VCaP (cell line): ENCODE measurements around the gene KRTAP10-9.
A peak's percentile ranks its signal among the peaks of the same experiment; 100 is the strongest.

Experiments used
- H3K27ac ChIP-seq: fragments of 450-650 bp; 2 replicates; pipeline ENCODE4 v1.5.1; 2017
- TF ChIP-seq, protein P1 (sequence below): fragments of 450-650 bp; conservative IDR thresholded peaks from 2 replicates; pipeline ENCODE4 v1.5.1; 2017; ENCODE audit warnings: mild to moderate bottlenecking, moderate library complexity

The KRTAP10-9 gene

DNA sequence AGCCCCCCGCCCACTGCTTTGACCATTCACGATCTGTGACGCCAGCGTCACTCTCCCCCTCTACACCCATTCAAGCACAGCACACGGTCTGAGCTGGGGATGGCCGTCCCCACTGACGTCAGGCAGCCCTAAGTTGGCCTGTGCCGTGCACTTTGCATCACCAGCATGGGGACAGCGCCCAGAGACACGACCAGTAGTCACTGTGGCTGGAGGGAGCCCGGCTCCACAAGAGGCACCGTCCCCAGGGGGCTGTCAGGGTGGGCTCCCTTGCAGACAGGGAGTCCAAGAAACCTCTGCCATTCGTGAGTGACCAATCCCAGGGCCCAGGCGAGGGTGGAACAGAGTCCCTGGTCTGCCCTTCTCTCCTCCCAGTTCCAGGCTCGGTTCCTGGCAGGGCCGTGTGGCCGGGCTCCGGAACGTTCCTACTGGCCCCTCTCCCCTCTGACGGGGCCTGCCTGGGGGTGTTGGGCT is 12.7 kb upstream of the KRTAP10-9 start:
- H3K27ac ChIP-seq = no peak overlapping the region

DNA sequence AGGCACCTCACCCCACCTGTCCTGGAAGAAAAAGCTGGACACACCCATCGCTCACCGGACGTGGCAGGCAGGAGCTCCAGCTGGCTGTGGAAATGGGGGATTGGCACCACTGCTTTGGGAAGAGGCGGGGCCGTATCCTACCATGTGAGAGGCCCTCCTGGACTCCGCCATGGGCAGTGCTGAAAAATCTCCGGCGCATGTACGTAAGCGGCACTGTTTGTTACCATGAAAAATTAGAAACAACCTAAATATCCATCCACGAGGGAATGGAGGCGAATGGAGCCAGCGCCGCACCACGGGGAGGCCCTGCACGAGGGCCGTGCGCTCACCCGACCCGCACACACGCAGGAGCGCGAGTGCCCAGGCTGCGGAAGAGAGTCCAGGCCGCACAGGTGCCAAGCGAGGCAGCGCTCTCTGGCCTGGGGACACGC is 11.9 kb upstream of the KRTAP10-9 start:
- TF ChIP-seq, protein P1, sequence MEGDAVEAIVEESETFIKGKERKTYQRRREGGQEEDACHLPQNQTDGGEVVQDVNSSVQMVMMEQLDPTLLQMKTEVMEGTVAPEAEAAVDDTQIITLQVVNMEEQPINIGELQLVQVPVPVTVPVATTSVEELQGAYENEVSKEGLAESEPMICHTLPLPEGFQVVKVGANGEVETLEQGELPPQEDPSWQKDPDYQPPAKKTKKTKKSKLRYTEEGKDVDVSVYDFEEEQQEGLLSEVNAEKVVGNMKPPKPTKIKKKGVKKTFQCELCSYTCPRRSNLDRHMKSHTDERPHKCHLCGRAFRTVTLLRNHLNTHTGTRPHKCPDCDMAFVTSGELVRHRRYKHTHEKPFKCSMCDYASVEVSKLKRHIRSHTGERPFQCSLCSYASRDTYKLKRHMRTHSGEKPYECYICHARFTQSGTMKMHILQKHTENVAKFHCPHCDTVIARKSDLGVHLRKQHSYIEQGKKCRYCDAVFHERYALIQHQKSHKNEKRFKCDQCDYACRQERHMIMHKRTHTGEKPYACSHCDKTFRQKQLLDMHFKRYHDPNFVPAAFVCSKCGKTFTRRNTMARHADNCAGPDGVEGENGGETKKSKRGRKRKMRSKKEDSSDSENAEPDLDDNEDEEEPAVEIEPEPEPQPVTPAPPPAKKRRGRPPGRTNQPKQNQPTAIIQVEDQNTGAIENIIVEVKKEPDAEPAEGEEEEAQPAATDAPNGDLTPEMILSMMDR = no peak
- no peak overlapping the region for H3K27ac ChIP-seq

More for the DNA sequence above, 12.7 kb upstream of the KRTAP10-9 start:
- TF ChIP-seq, protein P1 = no peak

DNA sequence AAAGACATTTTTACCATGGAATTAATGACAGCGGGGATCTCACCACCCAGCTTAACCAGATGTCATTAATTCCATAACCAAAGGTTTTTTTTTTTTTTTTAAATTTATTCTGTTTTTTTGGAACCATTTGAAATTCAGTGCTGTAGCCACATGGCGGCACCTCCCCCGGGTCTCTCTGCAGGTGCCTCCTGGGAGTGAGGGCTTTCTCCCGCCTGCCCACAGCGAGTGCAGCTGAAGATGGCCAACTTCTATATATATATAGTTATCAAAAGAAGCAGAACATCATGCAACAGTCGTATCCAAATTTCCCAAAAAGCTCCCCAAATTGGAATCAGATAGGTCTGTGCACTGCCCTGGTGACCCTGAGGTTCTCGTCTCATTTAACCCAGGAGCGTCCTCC is 11.4 kb upstream of the KRTAP10-9 start:
- H3K27ac ChIP-seq = no peak overlapping the region
- TF ChIP-seq, protein P1 = no peak

DNA sequence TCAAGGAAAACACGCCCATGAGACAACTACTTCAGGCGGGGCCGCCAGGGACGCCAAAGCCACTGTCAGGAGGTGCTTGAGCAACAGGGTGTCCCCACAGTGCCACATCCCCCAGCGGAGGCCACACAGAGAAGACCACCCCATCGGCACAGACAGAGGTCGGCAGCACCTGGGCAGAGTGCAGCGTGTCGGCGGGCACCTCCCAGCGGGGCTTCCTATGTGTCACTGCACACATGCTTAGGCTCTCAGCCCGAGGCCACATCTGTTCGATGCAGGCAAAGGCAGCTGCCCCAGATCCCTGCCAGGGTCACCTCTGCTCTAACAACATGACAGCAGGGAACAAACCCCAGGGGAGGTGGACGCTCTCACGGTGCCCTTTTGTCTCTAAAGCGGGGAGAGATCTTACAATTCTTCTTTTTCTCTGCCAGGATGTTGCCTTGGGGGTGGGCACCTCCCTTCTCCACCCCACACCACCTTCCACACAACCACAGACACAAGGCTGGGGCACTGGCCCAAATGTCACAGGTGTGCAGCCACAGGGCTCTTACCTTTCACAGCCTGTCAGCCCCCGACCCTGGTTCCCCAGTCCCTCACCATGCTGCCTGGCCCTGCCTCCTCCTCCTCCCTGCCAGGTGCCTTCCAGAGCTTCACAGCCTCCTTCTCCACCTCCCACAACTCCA is 10.8 kb upstream of the KRTAP10-9 start:
- H3K27ac ChIP-seq = no peak overlapping the region
- TF ChIP-seq, protein P1 = no peak

DNA sequence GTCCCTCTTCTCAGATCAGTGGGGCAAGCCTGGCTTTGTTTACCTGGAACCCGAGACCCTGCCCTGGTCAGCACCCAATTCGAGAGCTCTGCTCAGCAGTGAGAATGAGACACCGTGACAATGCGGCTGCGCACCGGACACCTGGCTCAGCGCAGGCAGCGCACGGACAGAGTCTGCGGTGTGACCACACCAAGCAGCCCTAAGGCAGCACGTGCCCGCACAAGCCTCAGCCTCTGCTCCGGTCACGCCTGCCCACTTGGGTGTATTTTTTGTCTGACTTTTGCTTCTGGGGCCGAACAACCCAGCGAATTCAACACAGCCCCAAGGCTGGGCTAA is 10.3 kb upstream of the KRTAP10-9 start:
- TF ChIP-seq, protein P1 = no peak
- no peak overlapping the region for H3K27ac ChIP-seq

DNA sequence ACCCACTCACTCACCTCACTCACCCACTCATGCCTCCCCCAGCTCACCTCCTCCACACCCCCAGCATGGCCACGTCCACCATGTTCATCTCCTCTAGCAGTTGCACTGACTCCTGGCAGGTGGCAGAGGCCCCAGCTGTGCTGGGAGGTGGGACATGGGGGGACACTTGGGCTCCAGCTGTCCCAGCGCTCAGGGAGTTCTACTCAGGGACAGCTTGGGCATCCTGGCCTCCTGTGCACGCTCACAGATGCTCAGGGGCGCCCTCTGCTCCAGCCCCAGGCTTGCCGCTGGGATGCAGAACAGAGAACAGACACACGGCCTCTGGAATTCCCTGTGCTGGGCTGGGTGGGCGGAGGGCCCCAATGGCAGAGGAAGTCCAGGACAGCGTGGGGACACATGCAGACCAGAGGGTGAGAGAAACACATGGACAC is 9.8 kb upstream of the KRTAP10-9 start:
- TF ChIP-seq, protein P1 = no peak

DNA sequence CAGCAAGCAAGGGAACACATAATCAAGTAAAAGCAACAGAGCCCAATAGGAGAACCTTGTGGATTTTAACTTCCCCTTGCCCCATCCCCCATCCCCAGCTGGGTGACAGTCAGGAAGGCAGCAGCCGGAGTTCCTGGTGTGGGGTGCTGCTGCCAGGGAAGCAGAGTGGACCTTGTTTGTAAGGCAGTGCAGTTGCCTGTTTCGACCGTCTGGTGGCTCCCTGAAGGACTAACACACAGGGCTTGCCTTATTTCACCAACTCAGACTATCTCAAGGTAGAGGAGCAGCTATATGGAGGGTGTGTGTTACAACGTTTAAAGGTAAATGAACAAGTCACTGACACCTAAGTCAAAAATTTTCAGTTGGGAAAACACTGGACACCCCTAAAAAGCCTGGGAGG is 8.4 kb upstream of the KRTAP10-9 start:
- no peak overlapping the region for H3K27ac ChIP-seq
- TF ChIP-seq, protein P1 = peak; percentile 85

More for the DNA sequence above, 9.8 kb upstream of the KRTAP10-9 start:
- no peak overlapping the region for H3K27ac ChIP-seq
